Measurements from ENCODE around the gene RFLNA. TPM values are rescaled to one million over a fixed set of nuclear protein-coding genes. Genes with fewer than 3 reads are reported as not detected.

Gene RFLNA
- total and polyA plus RNA-seq, 2 of the 4 experiments (the other 2 are of a cell fraction) = not detected

DNA sequence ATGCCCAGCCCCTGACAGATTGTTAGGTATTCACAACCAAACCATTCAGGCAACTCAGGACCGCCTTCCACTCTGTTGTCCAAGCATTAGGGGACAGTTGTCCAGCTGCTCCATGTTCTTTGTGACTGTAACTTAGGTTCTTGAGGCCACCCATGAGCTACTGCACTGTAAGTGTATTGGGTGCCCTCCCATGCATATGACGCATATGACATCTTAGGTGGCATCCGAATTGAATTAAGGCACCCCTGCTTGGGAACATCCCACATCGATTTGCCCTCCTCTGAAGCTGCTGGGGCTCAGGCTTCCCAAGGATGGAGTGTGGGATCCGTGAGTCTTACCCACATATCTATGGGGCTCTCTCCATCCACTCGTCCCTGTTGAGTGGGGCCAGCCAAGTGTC, 17.7 kb downstream of the RFLNA start:
- H3K4me2 ChIP-seq (ENCODE audit: low read depth, low read length) = no peak overlapping the region
- no peaks in the 10 kb centered on the region for H3K36me3 ChIP-seq (ENCODE audit: control insufficient read depth, insufficient read depth, low read length)
- in situ Hi-C loops (cut with MboI; ENCODE audit: low sequenced_read_pairs) (no loop called here), intact Hi-C loops (cut with micrococcal nuclease) (no loop called here), dilution Hi-C loops (cut with HindIII; ENCODE audit: low sequenced_read_pairs, unreplicated experiment) (no loop called here)
- no peak overlapping the region for H3K14ac ChIP-seq (replicated peaks; ENCODE audit: low read depth, low read length)
- no TSS peak for BruUV-seq (replicated peaks)
- ATAC-seq (ENCODE audit: low read depth) (no peak), DNase-seq (no peak)
- no peak overlapping the region for H2AK5ac ChIP-seq (ENCODE audit: low read depth, low read length)
- H4K91ac ChIP-seq (ENCODE audit: insufficient read depth, low read depth, low read length) = no peak overlapping the region
- H4K8ac ChIP-seq (ENCODE audit: low read depth in 2 of 2, low read length in 2 of 2) = no peak overlapping the region
- 80% methylated on average over 1 of the region's 6 CpGs; no CpG with 5 or more reads in 1 of the 2 experiments for WGBS, 2 experiments (ENCODE audit: extremely low coverage in 2 of 2, insufficient read length in 1 of 2)
- H2BK5ac ChIP-seq (ENCODE audit: low read depth, low read length, poor library complexity, severe bottlenecking) = no peak overlapping the region
- no peak overlapping the region for H3K23ac ChIP-seq (ENCODE audit: low read depth, low read length)
- H3K27ac ChIP-seq (ENCODE audit: insufficient read depth, low read length) = no peak overlapping the region
- no peak overlapping the region for H3K56ac ChIP-seq (ENCODE audit: extremely low read depth, insufficient read depth, low read length)
- H2AFZ ChIP-seq (replicated peaks; ENCODE audit: low read length, poor library complexity) = no peak overlapping the region
- no peaks in the 10 kb centered on the region for H3K79me1 ChIP-seq (ENCODE audit: low read depth in 1 of 2, low read length in 2 of 2)
- POLR2A ChIA-PET (ENCODE audit: unreplicated experiment) = no interaction called here
- no peak overlapping the region for H2BK120ac ChIP-seq (ENCODE audit: low read depth, low read length)
- H3K9ac ChIP-seq (ENCODE audit: low read depth, low read length) = no peak overlapping the region
- no peak overlapping the region for H2BK20ac ChIP-seq (ENCODE audit: low read depth, low read length)
- H2AK9ac ChIP-seq (replicated peaks; ENCODE audit: low read depth, low read length, poor library complexity) = no peak overlapping the region
- H3K9me3 ChIP-seq (ENCODE audit: control insufficient read depth, insufficient read depth, low read length) = peaks cover 3% of the 10 kb centered on the region; the same call in 1 of the 2 replicates
- H3K4me3 ChIP-seq (ENCODE audit: insufficient read depth, low read depth, low read length) = no peak overlapping the region
- no peaks in the 10 kb centered on the region for H3K4me1 ChIP-seq (ENCODE audit: control insufficient read depth, insufficient read depth, low read length)
- H4K20me1 ChIP-seq (ENCODE audit: insufficient read depth, low read length) = no peaks in the 10 kb centered on the region
- TF ChIP-seq BHLHE40 (IDR thresholded peaks at IDR 0.05; ENCODE audit: low read depth, low read length) (no peak), NFE2L2 (IDR thresholded peaks at IDR 0.05; ENCODE audit: low read depth, low read length) (no peak), CEBPB (IDR thresholded peaks at IDR 0.05; ENCODE audit: low read depth, low read length) (no peak)
- H3K18ac ChIP-seq (ENCODE audit: low read depth, low read length) = no peak overlapping the region
- peaks cover 51% of the 10 kb centered on the region for H3K27me3 ChIP-seq (ENCODE audit: control insufficient read depth, insufficient read depth, low read length)
- H4K5ac ChIP-seq (ENCODE audit: low read depth, low read length) = no peak overlapping the region
- H2BK15ac ChIP-seq (ENCODE audit: low read depth, low read length) = no peak overlapping the region
- H3K9me1 ChIP-seq (ENCODE audit: insufficient read depth, low read length) = no peaks in the 10 kb centered on the region
- no peak overlapping the region for H3K4ac ChIP-seq (ENCODE audit: low read depth, low read length)
- CTCF ChIA-PET = no interaction called here

Data from IMR-90 (cell line).